OCI-LY1 (cell line): ENCODE data around the gene TNFSF18.

Source experiments
- H2AFZ ChIP-seq: fragments of 200-600 bp; sonication (generic), shearing (Covaris generic); 2 replicates; pipeline ENCODE4 v1.6.0; 2014; ENCODE audit warnings: antibody characterized with exemption, mild to moderate bottlenecking, low read length
- H3F3A ChIP-seq: fragments of 200-600 bp; sonication (generic), shearing (Covaris generic); 2 replicates; pipeline ENCODE4 v1.6.0; 2014; ENCODE audit warnings: mild to moderate bottlenecking, antibody characterized with exemption, low read length, moderate library complexity; ENCODE audit not compliant: insufficient read depth
- H3K27ac ChIP-seq: fragments of 200-600 bp; sonication (generic); 2 replicates; pipeline ENCODE4 v1.5.1; 2014; ENCODE audit warnings: low read length, mixed run types, mild to moderate bottlenecking, low read depth; ENCODE audit not compliant: poor library complexity, severe bottlenecking
- H3K27me3 ChIP-seq: fragments of 200-600 bp; sonication (generic); 2 replicates; pipeline ENCODE4 v1.6.0; 2014; ENCODE audit warnings: antibody characterized with exemption, mild to moderate bottlenecking, low read length, moderate library complexity; ENCODE audit not compliant: insufficient read depth
- H3K36me3 ChIP-seq: fragments of 200-600 bp; sonication (generic); 2 replicates; pipeline ENCODE4 v1.6.1; 2014; ENCODE audit warnings: mild to moderate bottlenecking, antibody characterized with exemption, low read length, moderate library complexity, mixed read lengths; ENCODE audit not compliant: insufficient read depth
- H3K4me1 ChIP-seq: fragments of 200-600 bp; sonication (generic); 2 replicates; pipeline ENCODE4 v1.5.1; 2014; ENCODE audit warnings: mild to moderate bottlenecking, low read length, moderate library complexity; ENCODE audit not compliant: insufficient read depth, severe bottlenecking
- H3K4me2 ChIP-seq: fragments of 200-600 bp; sonication (generic), shearing (Covaris generic); 2 replicates; pipeline ENCODE4 v1.6.1; 2014; ENCODE audit warnings: low read length
- H3K4me3 ChIP-seq: fragments of 200-600 bp; sonication (generic); 2 replicates; pipeline ENCODE4 v1.5.1; 2014; ENCODE audit warnings: low read length, low read depth, mild to moderate bottlenecking, mixed read lengths; ENCODE audit not compliant: poor library complexity, severe bottlenecking
- H3K79me2 ChIP-seq: fragments of 200-600 bp; shearing (Covaris generic); 2 replicates; pipeline ENCODE4 v1.6.1; 2016; ENCODE audit warnings: mixed run types, low read length, mixed read lengths; ENCODE audit not compliant: insufficient read depth
- H3K9ac ChIP-seq: fragments of 200-600 bp; sonication (generic), shearing (Covaris generic); 2 replicates; pipeline ENCODE4 v1.6.1; 2014; ENCODE audit warnings: mild to moderate bottlenecking, low read length, mixed read lengths
- H3K9me2 ChIP-seq: fragments of 200-600 bp; sonication (generic), shearing (Covaris generic); 2 replicates; pipeline ENCODE4 v1.6.1; 2014; ENCODE audit warnings: low read depth, mild to moderate bottlenecking, low read length, mixed read lengths
- H3K9me3 ChIP-seq: fragments of 200-600 bp; shearing (Covaris generic); 2 replicates; pipeline ENCODE4 v1.6.1; 2014; ENCODE audit warnings: low read length, mixed read lengths
- H4K20me1 ChIP-seq: fragments of 200-600 bp; sonication (generic), shearing (Covaris generic); 2 replicates; pipeline ENCODE4 v1.6.0; 2016; ENCODE audit warnings: mild to moderate bottlenecking, low read length; ENCODE audit not compliant: insufficient read depth
- CTCF ChIP-seq: fragments of 200-600 bp; sonication (generic), shearing (Covaris generic); IDR thresholded peaks from 2 replicates; pipeline ENCODE4 v1.5.1; 2017; ENCODE audit warnings: mild to moderate bottlenecking, antibody characterized with exemption, low read length, moderate library complexity, mixed read lengths
- EZH2 ChIP-seq: fragments of 200-600 bp; sonication (generic), shearing (Covaris generic); IDR thresholded peaks from 2 replicates; pipeline ENCODE4 v1.8.0; 2017; ENCODE audit warnings: borderline replicate concordance, mixed run types, mild to moderate bottlenecking, antibody characterized with exemption, low read length, moderate library complexity, mixed read lengths

The TNFSF18 gene

GRCh38 chr1:173020138-173020750, 30.5 kb downstream of the TNFSF18 start:
- Histone ChIP-seq H3K36me3 (no peaks in the 10 kb centered on the region), H3K9ac (no peak overlapping the region), H3K27ac (no peak overlapping the region), H3K4me1 (peaks cover 4% of the 10 kb centered on the region), H2AFZ (no peak overlapping the region), H3K4me3 (no peak overlapping the region), H3K4me2 (no peak overlapping the region), H3K9me2 (no peaks in the 10 kb centered on the region), H3K79me2 (no peaks in the 10 kb centered on the region), H3K27me3 (no peaks in the 10 kb centered on the region), H4K20me1 (no peaks in the 10 kb centered on the region), H3F3A (no peaks in the 10 kb centered on the region), H3K9me3 (no peaks in the 10 kb centered on the region)
- TF ChIP-seq CTCF (no peak), EZH2 (no peak)

GRCh38 chr1:173017792-173018191, 32.9 kb downstream of the TNFSF18 start:
- H4K20me1 ChIP-seq = no peaks in the 10 kb centered on the region
- H3K9ac ChIP-seq = no peak overlapping the region
- H2AFZ ChIP-seq = no peak overlapping the region
- no peaks in the 10 kb centered on the region for H3K9me2 ChIP-seq
- no peaks in the 10 kb centered on the region for H3K27me3 ChIP-seq
- no peaks in the 10 kb centered on the region for H3K36me3 ChIP-seq
- no peaks in the 10 kb centered on the region for H3K9me3 ChIP-seq
- no peaks in the 10 kb centered on the region for H3K79me2 ChIP-seq
- TF ChIP-seq CTCF (no peak), EZH2 (no peak)
- H3F3A ChIP-seq = no peaks in the 10 kb centered on the region
- peaks cover 4% of the 10 kb centered on the region for H3K4me1 ChIP-seq
- H3K4me2 ChIP-seq = no peak overlapping the region; the same call in 1 of the 2 replicates
- no peak overlapping the region for H3K4me3 ChIP-seq
- H3K27ac ChIP-seq = no peak overlapping the region

- Histone ChIP-seq H3K9me2 (no peaks in the 10 kb centered on the region), H2AFZ (no peak overlapping the region), H3K4me2 (no peak overlapping the region)
Observed at GRCh38 chr1:173016419-173016818, 34.3 kb downstream of the TNFSF18 start.

More at GRCh38 chr1:173016419-173016818, 34.3 kb downstream of the TNFSF18 start:
- Histone ChIP-seq H3K36me3 (no peaks in the 10 kb centered on the region), H3K27me3 (no peaks in the 10 kb centered on the region), H3F3A (no peaks in the 10 kb centered on the region), H3K9me3 (no peaks in the 10 kb centered on the region), H3K79me2 (no peaks in the 10 kb centered on the region), H3K27ac (no peak overlapping the region), H4K20me1 (no peaks in the 10 kb centered on the region), H3K4me3 (no peak overlapping the region), H3K4me1 (peaks cover 4% of the 10 kb centered on the region), H3K9ac (no peak overlapping the region)
- TF ChIP-seq CTCF (no peak), EZH2 (no peak)
